Activated CD8-positive, alpha-beta memory T cell treated with anti-CD3 and anti-CD28 coated beads, Interleukin-2, amount 50 U/mL, for 48 hours (primary cell): ENCODE measurements around the gene GAMT.

ENCODE experiments used
- DNase-seq: peaks from one replicate; pipeline ENCODE4 v3.0.0-alpha.2; 2020

Gene GAMT

GRCh38 chr19:1363599-1363998 is 37.7 kb downstream of the GAMT start:
- no peak for DNase-seq

GRCh38 chr19:1362387-1363257 is 38.7 kb downstream of the GAMT start:
- no peak for DNase-seq

DNA sequence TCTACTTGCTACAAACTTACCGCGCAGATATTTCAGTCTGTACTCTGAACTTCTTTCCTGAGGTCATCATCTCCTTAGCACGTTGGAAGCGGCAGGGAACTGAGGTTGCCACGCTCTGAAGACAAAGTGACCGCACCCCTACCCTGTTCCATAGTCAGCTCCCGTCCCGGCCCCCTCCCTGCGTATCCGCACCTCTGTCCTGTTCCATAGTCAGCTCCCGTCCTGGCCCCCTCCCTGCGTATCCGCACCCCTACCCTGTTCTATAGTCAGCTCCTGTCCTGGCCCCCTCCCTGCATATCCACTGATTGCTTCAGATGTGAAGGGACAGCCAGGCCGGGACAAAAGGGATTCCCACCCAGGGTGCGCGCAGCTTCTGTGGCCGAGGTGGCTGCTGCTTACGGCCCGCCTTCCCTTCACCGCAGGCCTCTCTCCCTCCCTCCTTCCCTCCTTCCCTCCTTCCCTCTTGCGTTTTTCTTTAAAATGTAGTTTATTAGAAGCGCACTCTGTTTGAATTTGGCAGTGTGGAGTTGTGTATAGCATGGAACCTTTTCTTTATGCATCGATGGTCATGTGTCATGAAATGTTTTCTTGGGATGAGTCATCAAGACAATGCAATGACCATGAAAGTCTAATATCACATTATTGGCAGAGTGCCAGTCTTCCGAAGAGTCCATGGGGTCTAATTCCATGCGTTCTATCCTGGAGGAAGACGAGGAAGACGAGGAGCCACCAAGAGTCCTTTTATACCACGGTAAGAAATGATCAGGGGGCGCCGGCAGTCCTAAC is 39.5 kb downstream of the GAMT start:
- no peak for DNase-seq

DNA sequence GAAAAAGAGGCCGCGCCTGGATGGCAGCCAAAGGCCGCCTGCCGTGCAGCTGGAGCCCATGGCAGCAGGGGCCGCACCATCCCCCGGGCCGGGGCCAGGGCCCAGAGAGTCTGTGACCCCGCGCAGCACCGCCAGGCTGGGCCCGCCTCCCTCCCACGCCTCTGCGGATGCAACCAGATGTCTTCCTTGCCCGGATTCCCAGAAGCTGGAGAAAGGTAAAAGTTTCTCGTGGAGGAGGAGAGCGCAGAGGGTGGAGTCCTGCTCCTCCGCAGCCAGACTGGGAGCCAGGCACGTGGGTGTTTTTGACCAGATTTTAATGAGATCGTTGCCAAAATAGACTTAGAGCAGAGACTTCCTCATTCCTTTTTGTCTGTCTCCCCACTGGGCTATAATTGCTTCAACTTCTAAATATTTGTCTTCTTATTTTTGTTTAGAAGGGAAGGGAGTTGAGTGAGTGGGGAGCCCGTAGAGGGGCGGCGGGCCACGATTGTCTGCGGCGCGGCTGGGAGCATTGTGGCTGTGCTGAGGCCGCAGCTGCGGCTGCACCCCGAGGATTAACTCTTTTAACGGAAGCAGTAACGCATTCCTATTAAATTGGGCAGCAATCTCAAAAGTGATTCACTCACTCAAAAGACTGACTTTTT is 40.4 kb downstream of the GAMT start:
- DNase-seq: no peak

DNA sequence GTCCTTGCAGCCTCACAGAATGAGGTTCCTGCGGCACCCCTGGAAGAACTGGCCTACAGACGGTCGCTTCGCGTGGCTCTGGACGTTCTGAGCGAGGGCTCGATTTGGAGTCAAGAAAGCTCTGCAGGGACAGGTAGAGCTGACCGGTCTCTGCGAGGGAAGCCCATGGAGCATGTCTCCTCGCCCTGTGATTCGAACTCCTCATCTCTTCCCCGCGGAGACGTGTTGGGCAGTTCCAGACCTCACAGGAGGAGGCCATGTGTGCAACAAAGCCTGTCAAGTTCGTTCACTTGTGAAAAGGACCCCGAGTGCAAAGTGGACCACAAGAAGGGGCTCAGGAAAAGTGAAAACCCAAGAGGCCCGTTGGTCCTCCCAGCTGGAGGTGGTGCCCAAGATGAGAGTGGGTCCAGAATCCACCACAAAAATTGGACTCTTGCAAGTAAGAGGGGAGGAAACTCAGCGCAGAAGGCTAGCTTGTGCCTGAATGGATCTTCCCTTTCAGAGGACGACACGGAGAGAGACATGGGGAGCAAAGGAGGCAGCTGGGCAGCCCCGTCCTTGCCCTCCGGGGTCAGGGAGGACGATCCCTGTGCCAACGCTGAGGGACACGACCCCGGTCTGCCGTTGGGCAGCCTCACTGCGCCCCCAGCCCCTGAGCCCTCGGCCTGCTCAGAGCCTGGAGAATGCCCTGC is 41.1 kb downstream of the GAMT start:
- no peak for DNase-seq

DNA sequence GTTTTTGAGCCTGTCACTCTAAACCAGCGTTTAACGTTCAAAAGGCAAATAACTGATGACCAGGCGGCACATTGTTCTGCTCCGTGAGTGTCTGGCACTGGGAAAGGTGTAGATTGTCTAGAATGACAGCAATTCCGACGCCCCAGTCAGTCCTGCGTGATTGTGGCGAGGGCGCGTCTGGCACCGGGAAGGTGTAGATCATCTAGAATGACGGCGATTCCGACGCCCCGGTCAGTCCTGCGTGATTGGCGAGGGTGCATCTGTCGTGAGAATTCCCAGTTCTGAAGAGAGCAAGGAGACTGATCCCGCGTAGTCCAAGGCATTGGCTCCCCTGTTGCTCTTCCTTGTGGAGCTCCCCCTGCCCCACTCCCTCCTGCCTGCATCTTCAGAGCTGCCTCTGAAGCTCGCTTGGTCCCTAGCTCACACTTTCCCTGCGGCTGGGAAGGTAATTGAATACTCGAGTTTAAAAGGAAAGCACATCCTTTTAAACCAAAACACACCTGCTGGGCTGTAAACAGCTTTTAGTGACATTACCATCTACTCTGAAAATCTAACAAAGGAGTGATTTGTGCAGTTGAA is 43.7 kb downstream of the GAMT start:
- no peak for DNase-seq

DNA sequence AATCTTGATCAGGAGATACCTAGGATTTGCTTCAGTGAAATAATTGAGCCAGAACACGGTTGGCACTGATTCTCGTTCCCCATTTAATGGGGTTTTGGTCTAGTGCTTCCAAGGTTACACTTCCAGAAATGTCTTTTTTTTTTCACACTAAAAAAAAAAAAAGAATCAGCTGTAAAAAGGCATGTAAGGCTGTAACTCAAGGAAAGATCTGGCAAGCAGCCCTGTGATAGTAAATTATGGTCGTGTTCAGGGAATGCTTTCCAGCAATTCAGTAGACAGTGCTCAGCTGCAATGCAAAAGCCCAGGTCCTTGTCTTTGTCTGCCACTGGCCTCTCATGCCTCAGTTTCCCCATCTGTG is 44.9 kb downstream of the GAMT start:
- DNase-seq: no peak

DNA sequence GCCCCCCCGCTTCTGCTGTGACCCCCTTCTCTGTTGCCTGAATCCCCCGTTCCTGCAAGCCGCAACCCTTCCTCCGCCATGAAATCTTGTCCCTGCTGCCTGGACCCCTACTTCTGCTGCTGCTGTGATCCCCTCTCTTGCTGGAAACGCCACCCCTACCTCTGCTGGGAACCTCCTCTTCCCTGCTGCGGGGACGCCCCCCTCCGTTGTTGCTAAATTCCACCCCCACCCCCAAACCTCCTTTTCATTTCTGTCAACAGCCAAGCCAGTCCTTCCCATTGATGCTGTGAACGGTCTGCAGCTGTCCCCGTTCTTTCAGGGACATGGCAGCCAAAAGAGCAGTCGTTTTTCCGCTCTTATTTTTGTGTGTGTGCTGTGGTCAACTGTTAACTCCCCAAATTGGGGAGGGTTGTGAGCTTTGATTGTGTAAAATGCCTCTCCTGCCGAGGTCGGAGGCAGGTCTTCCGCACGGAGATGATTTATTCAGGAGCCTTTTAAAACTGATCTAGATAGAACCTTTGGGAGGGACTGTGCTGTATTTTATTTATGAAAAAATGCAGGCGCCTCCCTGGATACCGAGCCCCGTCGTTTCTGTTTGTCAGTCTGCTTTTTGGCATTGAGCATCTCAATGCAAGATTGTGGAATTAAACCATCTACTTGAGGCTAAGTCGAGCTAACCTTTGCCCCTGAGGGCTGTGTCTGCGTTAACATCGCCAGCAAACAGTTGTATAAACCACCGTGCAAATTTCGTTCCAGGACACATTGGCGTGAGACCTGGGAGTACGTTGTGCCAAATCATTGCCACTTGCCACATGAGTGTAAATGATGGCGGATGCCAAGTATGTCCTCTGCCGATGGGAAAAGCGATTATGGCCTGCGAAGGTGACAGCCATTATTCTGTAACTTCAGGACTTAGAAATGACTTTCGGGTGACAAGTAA is 45.5 kb downstream of the GAMT start:
- DNase-seq: no peak

- DNase-seq: no peak
Measured at GRCh38 chr19:1354970-1355567, 46.3 kb downstream of the GAMT start.

DNA sequence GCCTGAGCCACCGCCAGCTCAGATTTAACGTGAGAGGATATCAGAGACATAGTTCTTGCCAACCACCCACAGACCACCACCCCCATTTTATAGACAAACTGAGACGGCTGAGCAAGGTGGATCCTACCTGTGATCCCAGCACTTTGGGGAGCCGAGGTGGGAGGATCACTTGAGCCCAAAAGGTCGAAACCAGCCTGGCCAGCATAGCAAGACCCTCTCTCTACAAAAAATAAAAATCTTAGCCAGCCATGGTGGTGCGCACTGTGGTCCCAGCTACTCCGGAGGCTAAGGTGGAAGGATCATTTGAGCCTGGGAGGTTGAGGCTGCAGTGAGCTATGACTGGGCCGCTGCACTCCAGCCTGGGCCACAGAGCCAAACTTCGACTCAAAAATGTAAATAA is 48.2 kb downstream of the GAMT start:
- no peak for DNase-seq

GRCh38 chr19:1351381-1351851 is 49.9 kb downstream of the GAMT start:
- DNase-seq: no peak

- DNase-seq: no peak
Measured at GRCh38 chr19:1350867-1351266, 50.5 kb downstream of the GAMT start.

GRCh38 chr19:1349211-1349610 is 52.1 kb downstream of the GAMT start:
- no peak for DNase-seq
